H1 (cell line): ENCODE data around the gene PXMP4. TPM values are rescaled to one million over a fixed set of nuclear protein-coding genes. Genes with fewer than 3 reads are reported as not detected.

ENCODE experiments used
- CTBP2 ChIP-seq: IDR thresholded peaks from 2 replicates; pipeline ENCODE4 v1.7.0; 2011; ENCODE audit warnings: borderline replicate concordance, mild to moderate bottlenecking, moderate library complexity, mixed read lengths, low read length; ENCODE audit not compliant: insufficient read depth, insufficient read length
- POLR2AphosphoS5 ChIP-seq: IDR thresholded peaks from 2 replicates; pipeline ENCODE4 v1.6.1; 2011; ENCODE audit warnings: low read depth, low read length
- ZNF274 ChIP-seq: IDR thresholded peaks from 2 replicates; pipeline ENCODE4 v1.7.0; 2012; ENCODE audit warnings: low read length, borderline replicate concordance; ENCODE audit errors: extremely low read depth
- polyA plus RNA-seq, 7 experiments: library from polyadenylated mRNA; depleted of rRNA in 3 of 7; stranded (reverse) in 5 of 7; unstranded in 2 of 7; fragments of >200 nt in 5 of 7; fragments of 200-250 nt in 2 of 7; gene quantifications; 1 replicate in 5 of 7; 2 replicates in 1 of 7; 4 replicates in 1 of 7; pipeline versions ENCODE4 v1.2.1 to v1.2.3, GENCODE V29; 2011 to 2013; ENCODE audit warnings: missing spikeins in 2 of 7, mixed read lengths in 2 of 7
- total RNA-seq: library from RNA; stranded (reverse); fragmentation: NEBNext Ultra II Directional; extraction: Animal tissue kit (Norgen Biotek cat#: 25700); gene quantifications from 2 replicates; pipeline ENCODE4 v1.2.1, GENCODE V29; 2021

Gene PXMP4
- total and polyA plus RNA-seq, 2 of the 8 experiments (the other 6 are each of a cell fraction or from before 2014, with no cell fraction given) = 3.3 to 3.4 TPM

- TF ChIP-seq CTBP2 (no peak), POLR2AphosphoS5 (no peak), ZNF274 (no peak)
Measured at GRCh38 chr20:33765099-33765498, 45.0 kb upstream of the PXMP4 start (continued).
